Activated T-cell treated with anti-CD3 and anti-CD28 coated beads, Interleukin-2, amount 50 U/mL, for 72 hours (primary cell): ENCODE results near the gene NUTF2. TPM values are rescaled to one million over a fixed set of nuclear protein-coding genes. Genes with fewer than 3 reads are reported as not detected.

ENCODE experiments used
- ATAC-seq, 2 donors: fragments of 150-1000 bp; cut with Tn5 transposase; replicated peaks in 1 of 2; 2 replicates each; pipeline ENCODE4 v1.10.0; 2021; ENCODE audit warnings: moderate library complexity in 2 of 2, mild to moderate bottlenecking in 1 of 2
- DNase-seq, 2 donors: peaks; one replicate each; pipeline ENCODE4 v3.0.0; 2021 to 2022; ENCODE audit warnings: mixed read lengths in 1 of 2
- H3K27ac Mint-ChIP-seq: one replicate; pipeline ENCODE4 v1.8.0; 2022; ENCODE audit warnings: mild to moderate bottlenecking, moderate library complexity, mixed read lengths
- H3K27me3 Mint-ChIP-seq: one replicate; pipeline ENCODE4 v1.8.0; 2022; ENCODE audit warnings: low read depth, mixed read lengths
- H3K36me3 Mint-ChIP-seq, 2 donors: one replicate each; pipeline ENCODE4 v1.8.0; 2022; ENCODE audit warnings: mixed read lengths in 2 of 2, mild to moderate bottlenecking in 1 of 2; ENCODE audit not compliant: insufficient read depth in 2 of 2
- H3K4me1 Mint-ChIP-seq: one replicate; pipeline ENCODE4 v1.8.0; 2022; ENCODE audit warnings: low read depth, mixed read lengths
- H3K4me3 Mint-ChIP-seq, 2 donors: one replicate each; pipeline ENCODE4 v1.8.0; 2022; ENCODE audit warnings: mild to moderate bottlenecking in 2 of 2, mixed read lengths in 2 of 2, moderate library complexity in 2 of 2
- H3K9me3 Mint-ChIP-seq, 2 donors: one replicate each; pipeline ENCODE4 v1.8.0; 2022; ENCODE audit warnings: mixed read lengths in 2 of 2
- total RNA-seq, 2 donors: library from RNA; stranded (reverse); gene quantifications; one replicate each; pipeline ENCODE4 v1.2.3, GENCODE V29; 2022

The NUTF2 gene
- total RNA-seq, 2 donors from 2014 or later = 80.8 to 90.1 TPM

DNA sequence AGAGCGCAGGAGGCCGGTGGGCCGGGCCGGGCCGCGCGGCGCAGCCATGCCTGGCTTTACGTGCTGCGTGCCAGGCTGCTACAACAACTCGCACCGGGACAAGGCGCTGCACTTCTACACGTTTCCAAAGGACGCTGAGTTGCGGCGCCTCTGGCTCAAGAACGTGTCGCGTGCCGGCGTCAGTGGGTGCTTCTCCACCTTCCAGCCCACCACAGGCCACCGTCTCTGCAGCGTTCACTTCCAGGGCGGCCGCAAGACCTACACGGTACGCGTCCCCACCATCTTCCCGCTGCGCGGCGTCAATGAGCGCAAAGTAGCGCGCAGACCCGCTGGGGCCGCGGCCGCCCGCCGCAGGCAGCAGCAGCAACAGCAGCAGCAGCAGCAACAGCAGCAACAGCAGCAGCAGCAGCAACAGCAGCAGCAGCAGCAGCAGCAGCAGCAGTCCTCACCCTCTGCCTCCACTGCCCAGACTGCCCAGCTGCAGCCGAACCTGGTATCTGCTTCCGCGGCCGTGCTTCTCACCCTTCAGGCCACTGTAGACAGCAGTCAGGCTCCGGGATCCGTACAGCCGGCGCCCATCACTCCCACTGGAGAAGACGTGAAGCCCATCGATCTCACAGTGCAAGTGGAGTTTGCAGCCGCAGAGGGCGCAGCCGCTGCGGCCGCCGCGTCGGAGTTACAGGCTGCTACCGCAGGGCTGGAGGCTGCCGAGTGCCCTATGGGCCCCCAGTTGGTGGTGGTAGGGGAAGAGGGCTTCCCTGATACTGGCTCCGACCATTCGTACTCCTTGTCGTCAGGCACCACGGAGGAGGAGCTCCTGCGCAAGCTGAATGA, 4.0 kb upstream of the NUTF2 start:
- DNase-seq (peak; percentile 69 to 76), ATAC-seq (peak; percentile 29 to 35)
- peaks cover 47% of the 10 kb centered on the region for H3K4me1 Mint-ChIP-seq
- peak overlapping the region; percentile 88 for H3K27ac Mint-ChIP-seq
- H3K4me3 Mint-ChIP-seq = peak overlapping the region; percentile 92 to 98
- no peaks in the 10 kb centered on the region for H3K9me3 Mint-ChIP-seq
- peaks cover 3 to 5% of the 10 kb centered on the region in 2 donors for H3K36me3 Mint-ChIP-seq
- no peaks in the 10 kb centered on the region for H3K27me3 Mint-ChIP-seq

DNA sequence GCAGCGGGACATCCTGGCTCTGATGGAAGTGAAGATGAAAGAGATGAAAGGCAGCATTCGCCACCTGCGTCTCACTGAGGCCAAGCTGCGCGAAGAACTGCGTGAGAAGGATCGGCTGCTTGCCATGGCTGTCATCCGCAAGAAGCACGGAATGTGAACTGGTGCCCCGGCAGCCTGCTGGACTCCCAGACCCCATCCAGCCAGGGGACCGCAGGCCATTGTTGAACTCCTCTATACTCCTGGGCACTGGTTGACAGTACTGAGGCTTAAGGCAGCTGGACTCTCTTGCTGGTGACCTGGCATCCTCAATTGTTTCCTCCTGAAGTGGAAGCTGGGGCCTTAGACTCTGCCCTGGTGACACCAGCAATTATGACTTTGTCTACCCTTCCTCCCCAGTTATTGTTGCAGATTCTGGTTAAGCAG, 3.4 kb upstream of the NUTF2 start:
- Mint-ChIP-seq H3K4me1 (peaks cover 53% of the 10 kb centered on the region), H3K36me3 (peaks cover 3 to 5% of the 10 kb centered on the region in 2 donors), H3K27me3 (no peaks in the 10 kb centered on the region)

GRCh38 chr16:67844497-67844896, 2.2 kb upstream of the NUTF2 start:
- H3K4me3 Mint-ChIP-seq = peak overlapping the region; percentile 98 to 100
- no peaks in the 10 kb centered on the region for H3K27me3 Mint-ChIP-seq
- DNase-seq (no peak), ATAC-seq (no peak)
- H3K36me3 Mint-ChIP-seq = peaks cover 3 to 5% of the 10 kb centered on the region in 2 donors
- peak overlapping the region; percentile 75 for H3K27ac Mint-ChIP-seq
- H3K9me3 Mint-ChIP-seq = no peaks in the 10 kb centered on the region
- peaks cover 55% of the 10 kb centered on the region for H3K4me1 Mint-ChIP-seq

More for the DNA sequence above, 3.4 kb upstream of the NUTF2 start:
- no peak for DNase-seq
- Mint-ChIP-seq H3K27ac (peak overlapping the region; percentile 89), H3K4me3 (peak overlapping the region; percentile 92 to 98), H3K9me3 (no peaks in the 10 kb centered on the region)
- ATAC-seq = no peak

DNA sequence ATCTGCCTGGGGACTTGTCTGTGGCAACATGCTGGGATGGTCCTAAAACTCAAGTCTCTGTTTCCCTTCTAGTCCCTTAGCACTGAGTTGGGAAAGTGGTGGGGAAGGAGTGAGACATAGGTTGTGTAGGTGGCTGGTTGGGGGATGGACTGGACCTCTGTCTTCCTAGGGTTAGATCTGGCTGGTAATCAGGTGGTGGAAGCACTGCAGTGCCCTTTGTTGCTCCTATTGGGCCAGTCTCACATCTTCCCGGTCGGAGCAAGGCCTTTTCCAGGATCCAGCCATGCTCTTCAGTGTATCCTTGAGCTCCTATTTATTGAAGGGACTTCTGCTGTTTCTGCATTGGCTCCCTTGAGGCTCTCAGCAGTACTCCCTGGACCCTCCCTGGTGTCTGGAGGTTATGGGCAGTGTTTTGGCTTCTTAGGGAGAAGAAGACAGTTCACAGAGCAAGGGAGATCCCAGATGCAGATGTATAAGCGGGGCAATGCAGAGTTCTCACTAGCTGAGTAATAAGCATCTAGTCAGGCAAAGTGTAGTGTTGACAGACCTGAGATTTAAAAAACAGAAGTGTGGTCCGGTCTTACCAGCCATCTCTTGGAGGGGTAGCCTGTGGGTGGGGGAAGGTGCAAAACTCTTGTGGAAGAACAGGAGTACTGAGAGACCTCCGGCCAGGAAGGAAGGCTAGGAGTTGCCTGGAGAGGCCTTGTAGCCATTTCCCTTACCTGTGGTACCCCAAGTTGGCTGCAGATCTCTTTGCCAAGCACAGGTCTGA, 1.3 kb upstream of the NUTF2 start:
- H3K9me3 Mint-ChIP-seq = no peaks in the 10 kb centered on the region
- no peaks in the 10 kb centered on the region for H3K27me3 Mint-ChIP-seq
- H3K27ac Mint-ChIP-seq = peak overlapping the region; percentile 95
- ATAC-seq = no peak
- no peak for DNase-seq
- H3K4me1 Mint-ChIP-seq = peaks cover 62% of the 10 kb centered on the region
- H3K36me3 Mint-ChIP-seq = peaks cover 5% of the 10 kb centered on the region in 2 donors
- H3K4me3 Mint-ChIP-seq = peak overlapping the region; percentile 98 to 100

DNA sequence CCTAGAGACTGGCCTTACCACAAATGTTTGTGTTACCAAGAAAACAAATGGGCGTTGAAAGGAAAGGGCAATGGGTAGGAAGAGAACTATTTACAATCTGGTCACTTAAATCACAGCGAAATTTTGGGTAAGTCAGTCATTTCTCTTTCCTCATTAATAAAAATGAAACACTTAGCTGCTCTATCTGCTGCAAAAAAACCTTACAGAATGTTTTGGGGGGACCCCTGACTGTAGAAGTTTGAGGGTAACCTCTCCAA, 742 bp upstream of the NUTF2 start:
- no peak for ATAC-seq
- peaks cover 62% of the 10 kb centered on the region for H3K4me1 Mint-ChIP-seq
- DNase-seq = no peak
- H3K9me3 Mint-ChIP-seq = no peaks in the 10 kb centered on the region
- H3K36me3 Mint-ChIP-seq = peaks cover 5% of the 10 kb centered on the region in 2 donors
- H3K27ac Mint-ChIP-seq = peak overlapping the region; percentile 95
- peak overlapping the region; percentile 98 to 100 for H3K4me3 Mint-ChIP-seq
- H3K27me3 Mint-ChIP-seq = no peaks in the 10 kb centered on the region

- Mint-ChIP-seq H3K4me1 (peaks cover 57% of the 10 kb centered on the region), H3K27ac (peak within 1 kb of the TSS; percentile 82), H3K9me3 (no peaks in the 10 kb centered on the region), H3K27me3 (no peaks in the 10 kb centered on the region), H3K4me3 (peak within 1 kb of the TSS; percentile 98 to 100), H3K36me3 (peaks cover 5% of the 10 kb centered on the region in 2 donors)
- DNase-seq = no peak
- ATAC-seq = peak; percentile 48 to 50
Measured at GRCh38 chr16:67847064-67847861, 530 bp downstream of the NUTF2 start, which contains the start of gene CENPT. TSS of gene CENPT (minus strand) at chr16:67847693. CDS start at chr16:67833859, 13,834 bp downstream.

- Mint-ChIP-seq H3K4me1 (peaks cover 51% of the 10 kb centered on the region), H3K27me3 (no peaks in the 10 kb centered on the region), H3K9me3 (no peaks in the 10 kb centered on the region), H3K36me3 (peaks cover 4 to 5% of the 10 kb centered on the region in 2 donors), H3K27ac (no peak overlapping the region), H3K4me3 (peak overlapping the region; percentile 82 to 84)
- ATAC-seq (no peak), DNase-seq (no peak)
Measured at GRCh38 chr16:67848118-67848517, 1.4 kb downstream of the NUTF2 start.

DNA sequence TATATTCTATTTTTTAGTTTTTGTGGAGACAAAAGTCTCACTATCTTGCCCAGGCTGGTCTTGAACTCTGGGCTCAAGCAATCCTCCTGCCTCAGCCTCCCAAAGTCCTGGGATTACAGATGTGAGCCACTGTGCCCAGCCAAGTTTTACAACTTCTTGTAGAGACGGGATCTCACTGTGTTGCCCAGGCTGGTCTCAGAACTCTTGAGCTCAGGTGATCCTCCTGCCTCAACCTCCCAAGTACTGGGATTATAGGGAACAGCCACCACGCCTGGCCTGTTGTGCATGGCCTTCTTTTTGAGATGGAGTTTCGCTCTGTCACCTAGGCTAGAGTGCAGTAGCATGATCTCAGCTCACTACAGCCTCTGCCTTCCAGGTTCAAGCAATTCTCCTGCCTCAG, 6.9 kb downstream of the NUTF2 start:
- no peak overlapping the region for H3K27ac Mint-ChIP-seq
- no peak overlapping the region for H3K4me3 Mint-ChIP-seq
- peaks cover 48% of the 10 kb centered on the region for H3K4me1 Mint-ChIP-seq
- ATAC-seq (no peak), DNase-seq (no peak)
- no peaks in the 10 kb centered on the region for H3K27me3 Mint-ChIP-seq
- H3K9me3 Mint-ChIP-seq = no peaks in the 10 kb centered on the region
- peaks cover 0 to 5% of the 10 kb centered on the region in 2 donors for H3K36me3 Mint-ChIP-seq

- DNase-seq (no peak), ATAC-seq (no peak)
- Mint-ChIP-seq H3K4me3 (no peak overlapping the region), H3K4me1 (peaks cover 41% of the 10 kb centered on the region), H3K9me3 (no peaks in the 10 kb centered on the region), H3K36me3 (peaks cover 0 to 4% of the 10 kb centered on the region in 2 donors), H3K27me3 (no peaks in the 10 kb centered on the region), H3K27ac (no peak overlapping the region)
Measured at GRCh38 chr16:67855789-67856188, 9.1 kb downstream of the NUTF2 start.

GRCh38 chr16:67856927-67857546, 10.3 kb downstream of the NUTF2 start:
- Mint-ChIP-seq H3K9me3 (no peaks in the 10 kb centered on the region), H3K27ac (peak overlapping the region; percentile 60), H3K4me1 (peaks cover 46% of the 10 kb centered on the region), H3K36me3 (peaks cover 0 to 4% of the 10 kb centered on the region in 2 donors), H3K27me3 (no peaks in the 10 kb centered on the region), H3K4me3 (no peak overlapping the region)
- ATAC-seq (no peak), DNase-seq (no peak)

DNA sequence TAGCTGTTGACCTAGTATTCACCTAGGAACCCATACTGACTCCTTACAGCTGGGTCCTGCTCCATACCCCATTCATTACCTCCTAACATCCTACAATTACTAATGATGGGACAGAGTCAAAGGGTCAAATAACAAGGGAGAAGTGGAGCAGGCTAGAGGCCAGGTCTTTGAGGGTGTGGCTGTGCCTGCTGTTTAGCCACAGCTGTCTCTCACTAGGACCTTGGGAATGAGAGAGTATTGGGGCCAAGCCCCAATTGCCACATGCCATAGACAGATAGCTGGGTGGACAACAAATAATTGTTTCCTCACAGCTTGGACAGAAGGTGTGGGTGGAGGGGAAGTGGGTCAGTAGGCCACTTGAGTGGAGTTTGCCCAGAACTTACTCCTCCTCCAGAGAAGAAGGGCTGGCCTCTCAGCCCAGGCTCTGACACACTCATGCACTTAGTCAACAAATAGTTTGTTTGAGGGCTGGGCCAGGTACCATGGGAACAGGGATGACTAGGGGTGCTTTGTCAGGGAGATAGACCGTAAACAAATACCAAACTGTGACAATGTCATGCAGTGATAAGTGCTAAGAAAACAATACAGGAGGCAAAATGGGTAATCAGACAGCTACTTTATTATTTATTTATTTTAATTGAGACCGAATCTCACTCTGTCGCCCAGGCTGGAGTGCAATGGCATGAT, 11.0 kb downstream of the NUTF2 start:
- Mint-ChIP-seq H3K4me3 (no peak overlapping the region), H3K9me3 (no peaks in the 10 kb centered on the region), H3K36me3 (peaks cover 0 to 4% of the 10 kb centered on the region in 2 donors), H3K27me3 (no peaks in the 10 kb centered on the region), H3K27ac (no peak overlapping the region), H3K4me1 (peaks cover 47% of the 10 kb centered on the region)
- DNase-seq = peak in 1 of 2 donors; percentile 32
- peak; percentile 89 to 96 for ATAC-seq

DNA sequence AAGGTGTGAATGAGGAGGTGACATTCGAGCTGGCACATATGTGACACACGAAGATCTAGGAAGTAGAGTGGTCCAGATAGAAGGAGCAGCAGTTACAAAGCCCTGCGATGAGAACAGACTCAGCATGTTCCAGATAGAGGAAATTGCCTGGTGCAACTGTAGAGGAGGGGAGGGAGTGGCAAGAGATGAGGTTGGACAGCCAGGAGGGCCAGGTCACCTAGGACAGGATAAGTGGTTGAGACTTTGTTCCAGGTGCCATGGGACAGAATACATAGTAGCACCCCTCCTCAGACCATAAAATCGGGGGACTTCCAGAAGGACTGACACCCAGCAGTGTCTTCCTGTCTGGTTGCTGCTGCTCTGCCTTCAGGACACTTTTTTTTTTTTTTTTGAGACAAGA, 11.8 kb downstream of the NUTF2 start:
- no peak for ATAC-seq
- H3K27me3 Mint-ChIP-seq = no peaks in the 10 kb centered on the region
- peaks cover 47% of the 10 kb centered on the region for H3K4me1 Mint-ChIP-seq
- no peaks in the 10 kb centered on the region for H3K9me3 Mint-ChIP-seq
- H3K36me3 Mint-ChIP-seq = peaks cover 0 to 4% of the 10 kb centered on the region in 2 donors
- H3K4me3 Mint-ChIP-seq = no peak overlapping the region
- H3K27ac Mint-ChIP-seq = no peak overlapping the region
- no peak for DNase-seq
